HG03342 (cell line): ENCODE data around the gene SLC13A4.
"Not testable (repeated sequence)": the region's sequence is repeated elsewhere in the genome, so short reads cannot be mapped to it uniquely, and the experiment has no call there.

Experiments
- ATAC-seq: cut with Tn5 transposase; IDR thresholded peaks from one replicate; pipeline ENCODE4 v1.9.1; 2021; ENCODE audit warnings: mild to moderate bottlenecking, moderate library complexity; ENCODE audit not compliant: unreplicated experiment

SLC13A4 gene

DNA sequence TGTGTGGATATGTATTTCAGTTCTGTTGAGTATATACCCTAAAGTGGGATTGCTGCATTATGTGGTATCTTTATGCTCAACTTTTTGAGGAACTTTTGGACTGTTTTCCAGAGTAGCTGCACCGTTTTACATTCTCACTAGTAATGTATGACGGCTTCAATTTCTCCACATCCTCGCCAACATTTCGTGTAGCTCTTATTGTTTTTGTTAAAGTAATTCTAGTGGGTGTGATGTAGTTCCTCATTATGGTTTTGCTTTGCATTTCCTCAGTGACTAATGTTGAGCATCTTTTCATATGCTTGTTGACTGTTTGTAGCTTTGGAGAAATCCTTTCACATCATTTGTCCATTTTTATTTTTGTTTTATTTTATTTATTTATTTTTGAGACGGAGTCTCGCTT lies 61.1 kb downstream of the SLC13A4 start:
- no peak for ATAC-seq

DNA sequence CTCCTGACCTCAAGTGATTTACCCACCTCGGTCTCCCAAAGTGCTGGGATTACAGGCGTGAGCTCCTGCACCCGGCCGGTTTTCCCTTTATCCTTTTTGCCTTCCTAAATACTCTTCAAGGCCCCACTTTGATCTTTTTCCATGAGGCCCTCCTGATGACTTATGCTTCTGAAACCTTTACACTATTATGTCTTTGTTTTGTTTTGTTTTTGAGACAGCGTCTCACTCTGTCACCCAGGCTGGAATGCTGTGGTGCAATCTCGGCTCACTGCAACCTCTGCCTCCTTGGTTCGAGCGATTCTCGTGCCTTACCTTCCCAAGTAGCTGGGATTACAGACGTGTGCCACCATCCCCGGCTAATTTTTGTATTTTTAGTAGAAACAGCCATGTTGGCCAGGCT lies 61.8 kb downstream of the SLC13A4 start:
- ATAC-seq: no peak

DNA sequence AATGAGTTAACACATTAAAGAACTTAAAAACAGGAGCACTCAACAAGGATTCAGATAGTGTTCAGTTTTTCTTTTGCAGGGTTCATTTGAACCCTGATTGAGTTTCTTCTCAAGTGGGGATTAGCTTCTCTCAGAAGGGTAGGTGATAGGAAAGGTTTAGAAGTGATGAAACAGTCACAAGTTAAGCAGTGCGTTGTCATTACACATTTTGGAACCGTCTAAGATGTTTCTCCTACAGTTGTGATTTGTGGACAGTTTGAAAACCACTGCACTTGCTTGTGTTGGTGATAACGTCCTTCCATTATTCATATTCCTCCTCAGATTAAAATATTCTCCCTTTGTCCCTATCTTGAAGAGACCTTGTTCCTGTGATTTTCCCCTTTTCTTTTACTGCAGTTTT lies 62.9 kb downstream of the SLC13A4 start:
- ATAC-seq: no peak

DNA sequence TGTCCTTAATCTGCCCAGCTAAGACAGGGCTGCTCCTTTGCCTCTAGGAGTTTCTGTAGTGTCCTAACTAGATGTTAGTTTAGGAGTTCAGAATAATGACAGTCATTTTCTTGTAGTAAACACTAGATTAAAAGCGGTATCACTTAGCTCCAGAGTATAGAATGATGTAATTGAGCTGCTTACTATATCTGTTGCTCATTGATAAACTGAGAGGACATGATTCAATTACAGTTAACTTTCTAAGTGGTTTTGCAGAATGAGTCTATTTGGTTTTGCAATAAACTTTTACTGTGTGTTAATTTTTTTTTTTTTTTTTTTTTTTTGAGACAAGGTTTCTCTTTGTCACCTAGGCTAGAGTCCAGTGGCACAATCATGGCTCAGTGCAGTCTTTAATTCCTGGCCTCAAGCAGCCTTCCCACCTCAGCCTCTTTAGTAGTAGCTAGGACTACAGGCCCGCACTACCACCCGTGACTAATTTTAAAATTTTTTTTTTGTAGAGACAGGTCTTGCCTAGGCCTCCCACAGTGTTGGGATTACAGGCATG lies 63.9 kb downstream of the SLC13A4 start:
- ATAC-seq: no peak

GRCh38 chr7:135662373-135663114 lies 65.4 kb downstream of the SLC13A4 start, which contains the start of gene STMP1:
TSS of gene STMP1 (plus strand) at chr7:135662514.
- ATAC-seq: peak; percentile 92

DNA sequence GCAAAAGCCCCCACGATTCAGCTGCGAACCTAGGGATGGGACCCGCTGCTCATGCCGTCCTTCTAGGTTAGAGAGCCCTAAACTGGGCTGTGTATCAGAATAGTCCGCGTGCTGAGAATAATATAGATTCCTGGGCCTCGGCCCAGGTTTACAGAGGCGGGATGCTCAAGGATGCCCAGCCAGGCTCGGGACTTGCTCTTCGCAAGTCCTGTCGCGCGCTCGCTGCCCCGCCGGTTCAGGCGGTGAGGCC lies 65.9 kb downstream of the SLC13A4 start:
- no peak for ATAC-seq

DNA sequence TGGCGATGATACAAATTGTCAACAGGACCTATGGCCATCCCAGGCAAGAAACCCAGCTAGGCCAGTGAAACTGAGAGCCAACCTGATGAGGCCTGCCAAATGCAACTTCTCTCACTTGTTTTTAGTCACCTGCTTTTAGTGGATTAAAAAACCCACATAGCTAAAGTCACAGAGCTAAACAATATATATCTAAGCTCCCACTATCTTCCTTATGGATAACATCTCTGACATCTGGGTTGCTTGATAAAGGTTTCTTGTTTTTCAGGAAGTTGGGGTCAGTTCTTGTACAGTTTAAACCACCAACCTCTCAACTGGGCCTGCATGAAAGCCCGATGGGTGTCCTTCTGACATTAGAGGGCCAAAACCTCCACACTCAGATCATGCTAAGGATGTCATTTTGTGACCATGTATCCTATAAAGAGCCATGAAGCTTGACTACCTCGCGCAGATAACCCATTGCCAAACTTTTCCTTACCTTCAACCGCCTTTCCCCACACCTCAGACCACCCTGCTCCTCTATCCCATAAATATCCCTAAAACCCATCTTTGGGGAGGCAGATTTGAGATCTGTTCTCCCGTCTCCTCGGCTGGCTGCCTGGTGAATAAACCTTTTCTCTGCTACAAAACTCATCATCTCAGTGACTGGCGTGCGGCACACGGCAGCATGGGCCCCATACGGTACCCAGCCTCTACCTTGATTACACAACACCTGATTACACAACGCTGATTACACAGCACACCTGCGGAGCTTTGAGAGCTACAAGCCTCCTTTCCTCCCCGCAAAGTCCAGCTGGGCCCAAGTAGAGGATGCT lies 66.5 kb downstream of the SLC13A4 start:
- ATAC-seq: no peak

DNA sequence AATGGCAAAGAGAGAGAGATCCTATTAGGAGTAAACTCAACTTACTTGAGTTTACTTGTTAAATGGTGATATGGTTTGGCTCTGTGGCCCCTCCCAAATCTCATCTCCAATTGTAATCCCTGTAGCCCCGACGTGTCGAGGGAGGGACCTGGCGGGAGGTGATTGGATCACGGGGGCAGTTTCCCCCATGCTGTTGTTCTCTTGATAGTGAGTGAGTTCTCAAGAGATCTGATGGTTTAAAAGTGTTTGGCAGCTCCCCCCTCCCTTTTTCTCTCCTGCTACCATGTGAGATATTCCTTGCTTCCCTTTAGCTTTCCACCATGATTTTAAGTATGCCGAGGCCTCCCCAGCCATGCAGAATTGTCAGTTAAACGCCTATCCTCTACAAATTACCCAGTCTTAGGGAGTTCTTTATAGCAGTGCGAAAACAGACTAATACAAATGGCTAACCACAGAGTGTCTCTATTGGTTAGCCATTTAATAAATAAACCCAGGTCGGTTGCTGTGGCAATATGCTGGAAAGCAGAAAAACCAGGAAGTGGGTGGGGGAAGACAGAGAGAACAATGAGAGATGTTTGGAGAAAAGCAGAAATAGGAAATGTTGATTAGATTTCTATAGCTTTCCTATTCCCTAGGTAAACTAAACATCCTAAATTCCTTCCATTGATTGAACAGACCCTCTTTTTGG lies 68.7 kb downstream of the SLC13A4 start:
- no peak for ATAC-seq

DNA sequence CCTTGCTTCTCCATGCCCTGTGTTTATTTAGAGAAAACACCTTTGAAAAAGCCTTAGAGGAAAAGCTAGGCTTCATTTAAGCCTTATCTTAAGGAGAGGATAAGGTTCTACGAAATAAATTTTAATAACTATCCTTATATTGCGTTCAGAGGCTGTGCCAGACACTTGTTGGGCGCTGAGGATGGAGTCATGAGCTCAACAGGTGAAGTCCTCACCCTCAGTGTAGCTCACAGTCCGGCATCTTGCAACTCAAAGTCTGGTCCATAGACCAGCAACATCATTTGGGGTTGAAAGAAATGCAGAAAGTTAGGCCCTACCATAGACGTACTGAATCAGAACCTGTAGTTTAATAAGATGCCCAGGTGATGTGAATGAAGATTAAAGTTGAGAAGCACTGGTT lies 69.4 kb downstream of the SLC13A4 start:
- no peak for ATAC-seq

DNA sequence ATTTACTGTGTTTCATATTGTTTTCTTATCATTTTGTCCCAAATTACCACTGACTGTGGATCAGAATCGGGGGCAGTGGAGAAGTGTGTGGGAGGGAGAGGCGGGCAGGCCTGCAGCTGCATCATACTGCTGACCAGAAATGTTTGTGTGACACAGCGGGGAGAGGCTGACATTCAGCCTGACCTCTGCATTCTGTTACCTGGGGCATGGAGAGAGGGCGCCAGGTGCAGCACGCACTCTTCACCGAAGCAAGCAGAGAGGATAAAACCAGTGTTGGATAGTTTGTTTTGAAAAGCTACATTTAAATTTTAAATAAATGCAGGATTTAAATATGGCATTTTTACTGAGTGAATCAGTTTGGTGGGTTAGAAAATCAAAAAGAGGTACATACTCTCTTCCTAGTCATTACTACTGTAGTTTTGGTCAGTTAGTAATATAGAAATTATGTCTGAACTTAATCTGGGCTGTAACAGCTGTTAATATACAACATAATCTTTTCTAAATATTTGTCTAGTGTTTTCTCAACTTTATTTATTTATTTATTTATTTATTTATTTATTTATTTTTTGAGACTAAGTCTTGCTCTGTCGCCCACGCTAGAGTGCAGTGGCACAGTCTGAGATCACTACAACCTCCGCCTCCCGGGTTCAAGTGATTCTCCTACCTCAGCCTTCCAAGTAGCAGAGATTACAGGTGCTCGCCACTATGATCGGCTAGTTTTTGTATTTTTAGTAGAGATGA lies 74.5 kb downstream of the SLC13A4 start:
- ATAC-seq: no peak

DNA sequence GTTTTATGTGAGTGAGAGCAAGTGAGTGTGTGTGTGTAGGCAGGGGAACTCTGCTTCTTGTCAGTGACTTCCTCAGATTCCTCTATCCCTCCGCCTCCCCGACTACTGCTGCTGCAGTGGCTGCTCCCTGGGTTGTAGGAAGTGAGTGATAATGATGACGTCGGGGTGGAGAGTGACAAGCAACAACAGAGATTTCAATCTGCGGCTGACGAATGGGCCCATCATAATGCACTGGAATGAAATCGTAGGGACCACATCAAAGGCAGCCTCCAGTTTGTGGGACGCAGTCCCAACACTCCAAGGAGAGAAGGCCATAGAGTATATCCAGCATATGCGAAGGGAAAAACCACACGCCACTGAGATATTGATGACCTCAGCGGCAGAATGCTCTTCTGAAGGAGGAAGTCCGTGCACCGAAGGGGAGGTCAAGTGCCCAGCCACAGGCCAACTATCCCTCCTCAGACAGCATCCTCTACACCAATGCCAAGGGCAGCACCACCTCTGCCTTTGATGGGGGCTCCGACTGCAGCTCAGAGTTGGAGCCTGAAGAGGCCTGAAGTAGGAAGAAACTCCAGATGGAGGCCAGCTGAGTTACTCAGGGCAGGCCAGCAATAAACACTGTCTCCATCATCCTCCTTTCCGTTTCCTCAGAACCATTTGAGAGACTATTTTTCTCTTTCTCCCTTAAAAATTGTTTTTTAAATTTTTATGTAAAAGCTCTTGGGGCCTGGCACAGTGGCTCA lies 77.0 kb downstream of the SLC13A4 start:
- no peak for ATAC-seq

GRCh38 chr7:135648235-135648634 lies 79.8 kb downstream of the SLC13A4 start:
- ATAC-seq: no peak

GRCh38 chr7:135647755-135648154 lies 80.2 kb downstream of the SLC13A4 start:
- no peak for ATAC-seq

DNA sequence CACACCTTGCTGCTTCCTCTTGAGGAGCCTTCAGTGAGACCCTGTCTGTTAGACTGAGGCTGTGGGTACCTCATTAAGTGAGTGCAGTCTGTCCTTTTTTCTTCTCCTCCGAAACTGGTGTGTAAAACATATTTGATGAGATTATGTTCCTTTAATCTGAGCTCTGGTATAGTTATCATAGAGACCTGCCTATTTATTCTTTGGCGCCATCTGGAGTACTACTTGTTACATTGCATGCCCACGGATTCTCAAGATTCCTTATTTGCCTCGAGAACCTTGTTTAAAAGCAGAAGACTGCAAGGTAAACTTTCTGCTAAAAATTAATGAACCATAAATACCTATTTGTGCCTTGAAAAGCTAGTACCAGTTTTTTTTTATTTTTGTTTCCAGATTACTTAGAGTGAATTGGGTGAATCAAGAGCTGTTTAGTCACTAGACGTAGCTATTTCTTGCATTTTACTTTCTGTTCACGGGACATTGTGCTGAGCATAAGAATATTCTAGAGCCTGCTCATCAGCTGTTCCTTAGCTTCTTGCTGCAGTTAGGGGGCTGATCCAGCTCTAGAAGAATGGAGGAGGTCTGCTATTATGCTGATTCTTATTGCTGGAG lies 82.6 kb downstream of the SLC13A4 start:
- no peak for ATAC-seq

DNA sequence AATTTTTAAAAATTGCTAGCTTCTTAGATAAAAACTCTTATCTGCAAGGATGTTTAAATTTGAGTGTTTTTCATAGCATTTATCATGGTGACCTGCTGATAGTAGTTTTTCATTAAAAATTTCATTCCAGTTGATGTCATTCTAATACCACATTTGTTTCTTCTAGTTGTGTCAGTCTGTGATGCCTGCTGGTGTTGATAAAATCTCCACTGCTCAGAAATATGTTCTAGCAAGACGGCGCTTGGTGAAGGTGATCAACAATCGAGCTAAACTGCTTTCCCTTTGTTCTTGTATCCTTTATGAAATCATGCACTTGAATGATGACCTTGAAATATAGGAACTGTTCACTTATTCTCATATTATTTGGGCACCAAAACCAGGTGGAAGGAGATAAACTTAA lies 83.3 kb downstream of the SLC13A4 start:
- ATAC-seq: no peak

DNA sequence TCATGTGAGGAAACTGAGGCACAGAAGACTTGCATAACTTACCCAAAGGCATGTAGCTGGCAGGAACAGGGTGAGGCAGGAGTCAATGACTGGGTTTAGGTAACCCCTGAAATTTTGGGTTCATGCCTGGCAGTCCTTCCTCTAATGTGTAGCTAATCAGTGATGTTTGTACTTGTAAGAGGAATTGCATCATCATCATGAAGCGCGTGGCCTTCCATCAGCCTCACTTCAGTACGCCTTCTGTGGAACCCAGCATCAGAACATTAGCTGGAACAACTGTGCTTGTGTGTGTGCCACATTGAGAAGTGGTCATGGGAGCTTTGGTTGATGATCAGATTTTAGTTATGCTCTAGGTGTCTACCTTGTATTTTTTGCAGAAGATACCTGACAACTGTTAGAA lies 83.8 kb downstream of the SLC13A4 start:
- ATAC-seq: no peak

GRCh38 chr7:135639690-135640089 lies 88.3 kb downstream of the SLC13A4 start:
- ATAC-seq: not testable (repeated sequence)

- no peak for ATAC-seq
These were observed 93.7 kb downstream of the SLC13A4 start for GRCh38 chr7:135634191-135634878.
